Stimulated activated naive B cell treated with anti-CD40 and anti-IgM and Interleukin-4, amounts not matched to agents 10 μg/mL and 1 μg/mL and 100 μg/mL, for 72 hours (primary cell): ENCODE results near the gene SCMH1.
A peak's percentile ranks its signal among the peaks of the same experiment; 100 is the strongest.
"Not testable (repeated sequence)": the region's sequence is repeated elsewhere in the genome, so short reads cannot be mapped to it uniquely, and the experiment has no call there.

Experiments
- ATAC-seq, 2 donors: fragments of 150-1000 bp; cut with Tn5 transposase; replicated peaks; 2 replicates each; pipeline ENCODE4 v1.10.0; 2021; ENCODE audit warnings: moderate library complexity in 1 of 2
- DNase-seq: peaks from one replicate; pipeline ENCODE4 v3.0.0; 2021
- H3K27ac Mint-ChIP-seq: one replicate; pipeline ENCODE4 v1.8.0; 2022; ENCODE audit warnings: mild to moderate bottlenecking, mixed read lengths
- H3K27me3 Mint-ChIP-seq, 2 donors: one replicate each; pipeline ENCODE4 v1.8.0; 2022; ENCODE audit warnings: mixed read lengths in 2 of 2
- H3K36me3 Mint-ChIP-seq, 2 donors: one replicate each; pipeline ENCODE4 v1.8.0; 2022; ENCODE audit warnings: mixed read lengths in 2 of 2, mild to moderate bottlenecking in 1 of 2
- H3K4me1 Mint-ChIP-seq, 2 donors: one replicate each; pipeline ENCODE4 v1.8.0; 2022; ENCODE audit warnings: mixed read lengths in 2 of 2, mild to moderate bottlenecking in 1 of 2
- H3K4me3 Mint-ChIP-seq, 2 donors: one replicate each; pipeline ENCODE4 v1.8.0; 2022; ENCODE audit warnings: mild to moderate bottlenecking in 2 of 2, mixed read lengths in 2 of 2, moderate library complexity in 1 of 2
- H3K9me3 Mint-ChIP-seq, 2 donors: one replicate each; pipeline ENCODE4 v1.8.0; 2022; ENCODE audit warnings: mixed read lengths in 2 of 2, mild to moderate bottlenecking in 1 of 2

Gene SCMH1

DNA sequence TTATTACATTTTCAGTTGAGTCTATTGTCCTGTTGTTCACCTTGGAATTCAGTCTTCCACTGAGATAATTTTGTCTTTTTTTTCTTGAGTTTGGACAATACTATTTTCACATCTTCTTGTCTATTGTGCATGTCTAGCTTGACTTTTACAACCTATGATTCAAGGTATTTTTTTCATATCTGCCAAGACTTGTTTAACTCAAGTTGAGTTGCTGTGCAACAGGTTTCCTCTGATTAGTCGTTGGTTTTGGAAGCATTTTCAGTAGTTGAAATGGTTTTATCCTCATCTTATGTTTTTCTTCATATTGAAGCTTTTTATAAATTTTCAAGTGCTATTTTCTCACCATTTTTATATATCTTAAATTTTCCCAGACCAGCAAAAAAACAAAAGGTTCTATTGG lies 103.6 kb downstream of the SCMH1 start:
- Mint-ChIP-seq H3K27ac (no peak overlapping the region), H3K4me3 (no peak overlapping the region), H3K4me1 (peaks cover 3 to 16% of the 10 kb centered on the region in 2 donors), H3K36me3 (peaks cover 40 to 64% of the 10 kb centered on the region in 2 donors), H3K9me3 (peaks cover 12 to 15% of the 10 kb centered on the region in 2 donors), H3K27me3 (no peaks in the 10 kb centered on the region)
- DNase-seq (no peak), ATAC-seq (no peak)

- Mint-ChIP-seq H3K4me1 (peaks cover 3 to 16% of the 10 kb centered on the region in 2 donors), H3K27me3 (no peaks in the 10 kb centered on the region), H3K9me3 (peaks cover 14 to 15% of the 10 kb centered on the region in 2 donors), H3K4me3 (no peak overlapping the region), H3K36me3 (peaks cover 40 to 62% of the 10 kb centered on the region in 2 donors), H3K27ac (no peak overlapping the region)
- no peak for DNase-seq
- no peak for ATAC-seq
Observed at GRCh38 chr1:41135196-41135947, 106.7 kb downstream of the SCMH1 start.

- Mint-ChIP-seq H3K27ac (peak overlapping the region; percentile 20), H3K36me3 (peaks cover 34 to 54% of the 10 kb centered on the region in 2 donors), H3K4me1 (peaks cover 3 to 16% of the 10 kb centered on the region in 2 donors), H3K9me3 (peaks cover 14 to 15% of the 10 kb centered on the region in 2 donors)
- not testable (repeated sequence) for DNase-seq, H3K4me3 Mint-ChIP-seq, H3K27me3 Mint-ChIP-seq
- ATAC-seq, result peak in 1 of 2 donors; percentile 38
Observed at GRCh38 chr1:41134325-41134724, 107.8 kb downstream of the SCMH1 start.

- no peak overlapping the region for H3K4me3 Mint-ChIP-seq
- peaks cover 2 to 19% of the 10 kb centered on the region in 2 donors for H3K36me3 Mint-ChIP-seq
- H3K4me1 Mint-ChIP-seq, result no peaks in the 10 kb centered on the region
- no peak for DNase-seq
- H3K9me3 Mint-ChIP-seq, result no peaks in the 10 kb centered on the region
- no peak overlapping the region for H3K27ac Mint-ChIP-seq
- no peaks in the 10 kb centered on the region for H3K27me3 Mint-ChIP-seq
- peak; percentile 52 to 59 for ATAC-seq
Observed at GRCh38 chr1:41122851-41123518, 119.1 kb downstream of the SCMH1 start.

- H3K4me1 Mint-ChIP-seq, result no peaks in the 10 kb centered on the region
- peaks cover 8 to 22% of the 10 kb centered on the region in 2 donors for H3K36me3 Mint-ChIP-seq
- H3K9me3 Mint-ChIP-seq, result no peaks in the 10 kb centered on the region
- no peaks in the 10 kb centered on the region for H3K27me3 Mint-ChIP-seq
- ATAC-seq (no peak), DNase-seq (no peak)
- H3K27ac Mint-ChIP-seq, result no peak overlapping the region
- H3K4me3 Mint-ChIP-seq, result no peak overlapping the region
Observed at GRCh38 chr1:41122148-41122547, 120.0 kb downstream of the SCMH1 start.

- Mint-ChIP-seq H3K9me3 (no peaks in the 10 kb centered on the region), H3K27me3 (no peaks in the 10 kb centered on the region), H3K4me3 (no peak overlapping the region), H3K36me3 (peaks cover 10 to 30% of the 10 kb centered on the region in 2 donors), H3K4me1 (no peaks in the 10 kb centered on the region), H3K27ac (no peak overlapping the region)
- ATAC-seq, result no peak
- no peak for DNase-seq
Observed at GRCh38 chr1:41118645-41119044, 123.5 kb downstream of the SCMH1 start.

- H3K9me3 Mint-ChIP-seq, ATAC-seq, H3K27me3 Mint-ChIP-seq, H3K4me1 Mint-ChIP-seq, DNase-seq, H3K27ac Mint-ChIP-seq, H3K4me3 Mint-ChIP-seq: not testable (repeated sequence)
- H3K36me3 Mint-ChIP-seq, result peaks cover 16 to 36% of the 10 kb centered on the region in 2 donors
Observed at GRCh38 chr1:41117241-41117640, 124.9 kb downstream of the SCMH1 start.

- no peak overlapping the region for H3K4me3 Mint-ChIP-seq
- H3K4me1 Mint-ChIP-seq, result peaks cover 0 to 5% of the 10 kb centered on the region in 2 donors
- H3K9me3 Mint-ChIP-seq, result peaks cover 0 to 3% of the 10 kb centered on the region in 2 donors
- ATAC-seq, result no peak
- H3K27ac Mint-ChIP-seq, result no peak overlapping the region
- DNase-seq, result no peak
- peaks cover 33 to 38% of the 10 kb centered on the region in 2 donors for H3K36me3 Mint-ChIP-seq
- H3K27me3 Mint-ChIP-seq, result no peaks in the 10 kb centered on the region
Observed at GRCh38 chr1:41110736-41111135, 131.4 kb downstream of the SCMH1 start.

GRCh38 chr1:41110286-41110685 lies 131.8 kb downstream of the SCMH1 start:
- H3K4me3 Mint-ChIP-seq, result no peak overlapping the region
- peaks cover 33 to 37% of the 10 kb centered on the region in 2 donors for H3K36me3 Mint-ChIP-seq
- H3K9me3 Mint-ChIP-seq, result peaks cover 0 to 3% of the 10 kb centered on the region in 2 donors
- no peaks in the 10 kb centered on the region for H3K27me3 Mint-ChIP-seq
- H3K4me1 Mint-ChIP-seq, result peaks cover 0 to 8% of the 10 kb centered on the region in 2 donors
- ATAC-seq, result no peak
- H3K27ac Mint-ChIP-seq, result no peak overlapping the region
- DNase-seq, result no peak

DNA sequence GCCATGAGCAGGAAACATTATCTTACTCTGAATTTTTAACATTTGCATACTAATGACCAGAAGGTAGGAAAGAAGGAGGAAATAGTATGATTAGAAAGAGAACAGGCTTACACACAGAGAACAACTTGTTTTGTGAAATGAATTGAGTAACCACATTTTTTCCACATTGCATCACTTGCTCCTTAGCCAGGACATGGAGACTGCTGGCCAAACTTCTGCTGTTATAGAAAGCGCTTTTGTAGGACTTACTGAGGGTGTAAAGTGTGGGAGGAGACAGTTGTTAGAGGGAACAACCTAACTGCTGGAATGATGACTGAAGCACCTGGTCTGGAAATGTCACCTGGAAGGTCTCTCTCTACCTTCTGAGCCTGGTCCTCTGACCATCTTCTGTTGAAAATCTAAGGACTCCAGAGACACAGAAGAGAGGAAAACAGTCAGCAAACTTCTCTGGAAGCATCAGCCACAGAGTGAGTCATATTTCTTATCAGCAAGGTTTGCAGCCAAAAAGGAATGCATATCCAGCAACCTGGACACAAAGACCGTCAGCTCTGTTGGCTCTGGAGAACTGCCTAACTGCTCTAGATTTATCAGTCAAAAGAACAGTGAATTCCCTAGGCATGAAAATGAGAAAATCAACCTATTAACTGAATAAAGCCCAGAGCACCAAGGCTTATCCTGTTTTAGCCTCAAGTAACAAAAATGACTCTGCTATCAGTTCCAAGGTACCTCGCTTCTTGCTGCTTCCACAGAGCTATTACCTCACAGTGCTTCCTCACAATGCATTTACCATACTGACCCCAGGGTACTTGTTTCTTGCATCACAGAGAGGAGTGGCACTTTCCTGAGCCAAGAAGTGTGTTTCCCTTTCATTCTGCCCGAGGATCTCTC lies 132.6 kb downstream of the SCMH1 start:
- Mint-ChIP-seq H3K27me3 (no peaks in the 10 kb centered on the region), H3K4me3 (no peak overlapping the region), H3K27ac (no peak overlapping the region), H3K9me3 (peaks cover 0 to 3% of the 10 kb centered on the region in 2 donors), H3K4me1 (peaks cover 3 to 9% of the 10 kb centered on the region in 2 donors), H3K36me3 (peaks cover 33 to 36% of the 10 kb centered on the region in 2 donors)
- ATAC-seq (no peak), DNase-seq (no peak)

- Mint-ChIP-seq H3K9me3 (peaks cover 0 to 3% of the 10 kb centered on the region in 2 donors), H3K36me3 (peaks cover 33 to 36% of the 10 kb centered on the region in 2 donors), H3K27me3 (no peaks in the 10 kb centered on the region), H3K27ac (no peak overlapping the region), H3K4me1 (peaks cover 11 to 14% of the 10 kb centered on the region in 2 donors), H3K4me3 (no peak overlapping the region)
- DNase-seq, result no peak
- no peak for ATAC-seq
Observed at GRCh38 chr1:41108696-41109275, 133.3 kb downstream of the SCMH1 start.

GRCh38 chr1:41103766-41104165 lies 138.3 kb downstream of the SCMH1 start:
- ATAC-seq, result peak; percentile 27 to 56
- Mint-ChIP-seq H3K27me3 (no peaks in the 10 kb centered on the region), H3K4me1 (peaks cover 28 to 36% of the 10 kb centered on the region in 2 donors), H3K9me3 (peaks cover 0 to 3% of the 10 kb centered on the region in 2 donors), H3K27ac (no peak overlapping the region), H3K4me3 (no peak overlapping the region), H3K36me3 (peaks cover 17 to 19% of the 10 kb centered on the region in 2 donors)
- DNase-seq, result no peak

DNA sequence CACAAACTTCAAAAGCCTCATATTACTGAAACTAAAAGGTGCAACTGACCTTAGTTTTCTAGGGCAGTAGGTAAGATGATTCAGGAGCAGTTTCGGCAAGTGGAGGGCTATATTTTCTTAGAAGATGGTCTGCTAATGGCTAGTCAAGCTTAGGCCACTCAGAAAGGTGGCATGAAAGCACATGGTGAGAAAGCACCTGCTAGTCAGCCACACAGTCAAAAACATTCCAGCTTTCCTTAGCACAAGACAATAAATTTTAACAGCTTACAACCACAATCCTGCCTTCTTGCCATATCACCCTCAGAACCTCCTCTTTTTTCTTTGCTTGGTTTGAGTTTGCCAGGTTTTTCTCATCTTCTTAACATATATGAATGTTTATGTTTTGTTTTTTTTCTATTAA lies 139.5 kb downstream of the SCMH1 start:
- H3K4me3 Mint-ChIP-seq, result no peak overlapping the region
- H3K27ac Mint-ChIP-seq, result no peak overlapping the region
- no peak for DNase-seq
- peaks cover 28 to 36% of the 10 kb centered on the region in 2 donors for H3K4me1 Mint-ChIP-seq
- no peaks in the 10 kb centered on the region for H3K27me3 Mint-ChIP-seq
- H3K9me3 Mint-ChIP-seq, result peaks cover 0 to 3% of the 10 kb centered on the region in 2 donors
- ATAC-seq, result no peak
- peaks cover 17 to 21% of the 10 kb centered on the region in 2 donors for H3K36me3 Mint-ChIP-seq
